ENCODE results near the gene KIAA0319L.

KIAA0319L gene

DNA sequence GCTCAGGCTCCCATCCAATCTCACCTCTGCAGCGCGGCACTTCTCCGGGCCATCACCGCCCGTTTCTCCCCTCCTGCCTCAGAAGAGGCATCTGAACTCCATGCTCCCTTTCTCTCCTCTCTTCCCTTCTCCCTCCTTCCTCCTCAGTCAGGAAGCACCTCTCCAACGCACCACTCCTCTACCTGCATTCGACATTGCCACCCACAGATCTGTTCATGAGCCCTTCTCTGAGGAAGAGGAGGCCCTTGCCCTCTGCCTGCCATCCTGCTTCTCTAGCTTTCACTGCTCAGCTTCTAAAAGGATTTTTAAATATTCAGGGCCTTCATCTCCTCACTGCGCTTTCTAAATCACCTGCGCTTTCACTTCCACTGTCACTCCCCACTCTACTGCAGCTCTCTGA, 120.0 kb downstream of the KIAA0319L start:
- DNase-seq (ENCODE audit: low read depth): no peak
- TF ChIP-seq, protein P1, sequence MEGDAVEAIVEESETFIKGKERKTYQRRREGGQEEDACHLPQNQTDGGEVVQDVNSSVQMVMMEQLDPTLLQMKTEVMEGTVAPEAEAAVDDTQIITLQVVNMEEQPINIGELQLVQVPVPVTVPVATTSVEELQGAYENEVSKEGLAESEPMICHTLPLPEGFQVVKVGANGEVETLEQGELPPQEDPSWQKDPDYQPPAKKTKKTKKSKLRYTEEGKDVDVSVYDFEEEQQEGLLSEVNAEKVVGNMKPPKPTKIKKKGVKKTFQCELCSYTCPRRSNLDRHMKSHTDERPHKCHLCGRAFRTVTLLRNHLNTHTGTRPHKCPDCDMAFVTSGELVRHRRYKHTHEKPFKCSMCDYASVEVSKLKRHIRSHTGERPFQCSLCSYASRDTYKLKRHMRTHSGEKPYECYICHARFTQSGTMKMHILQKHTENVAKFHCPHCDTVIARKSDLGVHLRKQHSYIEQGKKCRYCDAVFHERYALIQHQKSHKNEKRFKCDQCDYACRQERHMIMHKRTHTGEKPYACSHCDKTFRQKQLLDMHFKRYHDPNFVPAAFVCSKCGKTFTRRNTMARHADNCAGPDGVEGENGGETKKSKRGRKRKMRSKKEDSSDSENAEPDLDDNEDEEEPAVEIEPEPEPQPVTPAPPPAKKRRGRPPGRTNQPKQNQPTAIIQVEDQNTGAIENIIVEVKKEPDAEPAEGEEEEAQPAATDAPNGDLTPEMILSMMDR (conservative IDR thresholded peaks at IDR 0.05; ENCODE audit: low read depth, low read length): no peak
- no peak overlapping the region for H3K4me3 ChIP-seq (ENCODE audit: low read depth, low read length)

- H3K4me3 ChIP-seq (ENCODE audit: low read depth, low read length): no peak overlapping the region
- TF ChIP-seq, protein P1 (conservative IDR thresholded peaks at IDR 0.05; ENCODE audit: low read depth, low read length): no peak
- DNase-seq (ENCODE audit: low read depth): no peak
Measured at GRCh38 chr1:35436078-35436477, 121.1 kb downstream of the KIAA0319L start.

DNA sequence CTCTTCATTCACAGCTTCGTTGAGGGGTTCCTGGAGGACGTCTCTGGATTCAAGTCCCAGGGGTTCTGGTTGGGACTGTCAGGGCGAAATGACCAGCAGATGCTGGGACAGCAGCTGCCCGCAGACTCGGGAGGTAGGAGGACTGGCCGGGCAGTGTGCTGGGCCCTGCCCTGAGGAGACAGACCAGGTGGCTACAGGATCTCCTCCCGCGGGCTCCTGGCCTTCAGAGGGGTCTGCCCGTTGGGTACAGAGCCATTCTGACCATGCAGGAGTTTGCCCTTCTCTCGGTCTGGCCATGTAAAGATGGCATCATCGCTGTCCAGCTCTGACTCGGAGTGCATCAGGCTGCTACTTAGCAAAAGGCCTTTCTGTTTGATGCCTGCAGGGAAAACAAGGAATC, 122.5 kb downstream of the KIAA0319L start:
- no peak overlapping the region for H3K4me3 ChIP-seq (ENCODE audit: low read depth, low read length)
- DNase-seq (ENCODE audit: low read depth): no peak
- TF ChIP-seq, protein P1 (conservative IDR thresholded peaks at IDR 0.05; ENCODE audit: low read depth, low read length): no peak

DNA sequence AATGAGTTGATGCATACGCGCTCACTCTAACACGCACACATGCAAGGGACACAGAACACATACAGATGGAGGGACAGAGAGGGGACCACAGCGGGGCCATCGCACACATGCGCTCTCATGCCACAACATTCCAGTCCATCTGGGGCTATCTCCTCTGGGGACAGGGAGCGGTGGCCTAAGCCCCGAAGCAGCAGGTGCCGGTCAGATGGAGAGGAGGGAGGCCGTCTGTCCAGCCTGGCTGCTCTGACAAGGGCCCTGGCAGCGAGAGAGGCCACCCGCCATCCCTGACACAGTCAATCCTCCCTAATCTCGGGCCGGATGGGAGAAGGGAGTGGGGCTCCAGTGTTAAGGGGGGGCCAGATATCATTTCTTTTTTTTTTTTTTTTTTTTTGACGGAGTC, 123.5 kb downstream of the KIAA0319L start:
- TF ChIP-seq, protein P1 (conservative IDR thresholded peaks at IDR 0.05; ENCODE audit: low read depth, low read length): no peak
- no peak for DNase-seq (ENCODE audit: low read depth)
- H3K4me3 ChIP-seq (ENCODE audit: low read depth, low read length): no peak overlapping the region

GRCh38 chr1:35432231-35432630, 125.0 kb downstream of the KIAA0319L start:
- TF ChIP-seq, protein P1 (conservative IDR thresholded peaks at IDR 0.05; ENCODE audit: low read depth, low read length): no peak
- DNase-seq (ENCODE audit: low read depth): no peak
- no peak overlapping the region for H3K4me3 ChIP-seq (ENCODE audit: low read depth, low read length)

DNA sequence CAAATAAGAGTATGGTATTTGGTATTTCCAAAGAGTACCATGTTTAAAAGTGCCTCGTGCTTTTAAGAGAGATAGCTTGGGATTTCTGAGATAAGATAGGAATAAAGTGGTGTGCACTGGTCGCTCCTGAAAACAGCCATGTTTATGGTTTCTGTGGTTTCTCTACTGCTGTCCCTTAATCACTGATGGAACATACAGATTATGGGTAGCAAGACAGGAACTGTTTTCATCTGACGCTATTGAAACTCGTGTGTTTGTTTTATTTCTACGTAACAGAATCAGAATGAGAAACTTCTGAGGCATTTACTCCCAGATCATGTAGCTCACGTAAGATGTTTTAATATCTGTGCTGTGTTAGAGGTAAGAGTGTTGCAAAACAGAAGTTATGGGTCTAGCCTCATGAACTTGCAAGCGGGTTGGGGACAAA, 126.0 kb downstream of the KIAA0319L start:
- no peak overlapping the region for H3K4me3 ChIP-seq (ENCODE audit: low read depth, low read length)
- TF ChIP-seq, protein P1 (conservative IDR thresholded peaks at IDR 0.05; ENCODE audit: low read depth, low read length): no peak
- DNase-seq (ENCODE audit: low read depth): peak; percentile 53

- DNase-seq (ENCODE audit: low read depth): no peak
- H3K4me3 ChIP-seq (ENCODE audit: low read depth, low read length): no peak overlapping the region
- TF ChIP-seq, protein P1 (conservative IDR thresholded peaks at IDR 0.05; ENCODE audit: low read depth, low read length): no peak
Measured at GRCh38 chr1:35430762-35431161, 126.4 kb downstream of the KIAA0319L start.

All from choroid plexus epithelial cell (primary cell).